ENCODE data around the gene VASN. TPM values are rescaled to one million over a fixed set of nuclear protein-coding genes. Genes with fewer than 3 reads are reported as not detected.

The VASN gene
- total and polyA plus RNA-seq, 10 of the 15 experiments (the other 5 are each of a cell fraction or from before 2014, with no cell fraction given): 0.02 to 0.19 (median 0.14) TPM; not detected in 6

- FAIRE-seq: no peak
Observed at GRCh38 chr16:4401094-4401501, 29.4 kb downstream of the VASN start.

GRCh38 chr16:4401510-4401909 is 29.9 kb downstream of the VASN start:
- no peak overlapping the region for H3K4me2 ChIP-seq (ENCODE audit: control insufficient read depth, insufficient read depth)
- H3K27ac ChIP-seq (ENCODE audit: control insufficient read depth, insufficient read depth): no peak overlapping the region
- intact Hi-C loops (cut with micrococcal nuclease; ENCODE audit: unreplicated experiment): loop anchor here (5.0 kb wide), 1 partner anchor 94 kb away; no protein-coding TSS in a partner anchor
- POLR2A ChIA-PET: no interaction called here
- CTCF ChIA-PET: interaction anchor here (1.0 to 3.9 kb wide), 13 partner anchors 8 to 130 kb away, joined by 3 to 30 read pairs (median 10); partner anchors contain the start of genes CORO7 and PAM16
- RAD21 ChIA-PET (ENCODE audit: unreplicated experiment): interaction anchor here (0.8 to 2.7 kb wide), 5 partner anchors 13 to 95 kb away, joined by 3 to 11 read pairs (median 4); no protein-coding TSS in a partner anchor
- DNase-seq (ENCODE audit: low read depth, low spot score) (no peak), ATAC-seq (no peak), FAIRE-seq (no peak)
- no TSS peak for BruUV-seq (replicated peaks)
- in situ Hi-C loops (cut with MboI): no loop called here
- no peaks in the 10 kb centered on the region for H3K4me1 ChIP-seq (ENCODE audit: control insufficient read depth, insufficient read depth, low read length)
- no peak overlapping the region for H2AFZ ChIP-seq (ENCODE audit: control insufficient read depth, low read depth, low read length)
- no peak overlapping the region for H3K9ac ChIP-seq (ENCODE audit: control insufficient read depth, insufficient read depth, low read length)
- H3K9me3 ChIP-seq (replicated peaks; ENCODE audit: control insufficient read depth, insufficient read depth, low read length): no peaks in the 10 kb centered on the region
- SMC1A ChIA-PET (ENCODE audit: uncharacterized antibody, unreplicated experiment): interaction anchor here (1.9 kb wide), 1 partner anchor 14 kb away, joined by 8 read pairs; no protein-coding TSS in a partner anchor
- no peaks in the 10 kb centered on the region for H3K79me2 ChIP-seq (ENCODE audit: control insufficient read depth, insufficient read depth, low read length)
- peaks cover 13 to 20% of the 10 kb centered on the region in 2 experiments for H3K36me3 ChIP-seq (ENCODE audit: control insufficient read depth in 2 of 2, insufficient read depth in 2 of 2, low read length in 1 of 2)
- WGBS (ENCODE audit: insufficient coverage, insufficient replicate concordance, low lambda C conversion rate, missing lambda C conversion rate): 98% methylated on average over 12 of the region's 12 CpGs
- H3K27me3 ChIP-seq (replicated peaks in 1 of 2; ENCODE audit: control insufficient read depth in 2 of 2, insufficient read depth in 2 of 2, low read length in 1 of 2): no peaks in the 10 kb centered on the region
- no peak overlapping the region for H3K4me3 ChIP-seq
- H4K20me1 ChIP-seq (ENCODE audit: control insufficient read depth, insufficient read depth): no peaks in the 10 kb centered on the region
- TF ChIP-seq NFYA (IDR thresholded peaks at IDR 0.05; ENCODE audit: borderline replicate concordance, low read depth, low read length) (no peak), ZNF592 (IDR thresholded peaks at IDR 0.05) (no peak), SMAD1 (IDR thresholded peaks at IDR 0.05; ENCODE audit: low read depth, partially characterized antibody) (no peak), TCF12 (IDR thresholded peaks at IDR 0.05; ENCODE audit: low read depth, low read length) (no peak), ATF2 (IDR thresholded peaks at IDR 0.05; ENCODE audit: low read length) (no peak), SREBF2 (IDR thresholded peaks at IDR 0.05; ENCODE audit: low read length) (no peak), NR2C1 (IDR thresholded peaks at IDR 0.05) (no peak), PAX8 (IDR thresholded peaks at IDR 0.05) (no peak), USF1 (IDR thresholded peaks at IDR 0.05; ENCODE audit: borderline replicate concordance, extremely low read length, insufficient read depth, low read depth, low read length) (no peak), CREB1 (IDR thresholded peaks at IDR 0.05; ENCODE audit: low read depth) (no peak)

More at GRCh38 chr16:4401094-4401501, 29.4 kb downstream of the VASN start:
- ChIA-PET POLR2A (no interaction called here), SMC1A (ENCODE audit: uncharacterized antibody, unreplicated experiment) (no interaction called here), CTCF (interaction anchor here (0.6 to 3.9 kb wide), 5 partner anchors 12 to 104 kb away, joined by 3 to 30 read pairs (median 8); partner anchors contain the start of gene PAM16), RAD21 (ENCODE audit: unreplicated experiment) (interaction anchor here (0.8 kb wide), 2 partner anchors 51 to 70 kb away, joined by 3 read pairs; no protein-coding TSS in a partner anchor)
- Histone ChIP-seq H3K4me1 (ENCODE audit: control insufficient read depth, insufficient read depth, low read length) (no peaks in the 10 kb centered on the region), H4K20me1 (ENCODE audit: control insufficient read depth, insufficient read depth) (no peaks in the 10 kb centered on the region), H3K27me3 (replicated peaks in 1 of 2; ENCODE audit: control insufficient read depth in 2 of 2, insufficient read depth in 2 of 2, low read length in 1 of 2) (no peaks in the 10 kb centered on the region), H3K4me2 (ENCODE audit: control insufficient read depth, insufficient read depth) (no peak overlapping the region), H3K79me2 (ENCODE audit: control insufficient read depth, insufficient read depth, low read length) (no peaks in the 10 kb centered on the region), H3K9me3 (replicated peaks; ENCODE audit: control insufficient read depth, insufficient read depth, low read length) (no peaks in the 10 kb centered on the region), H3K36me3 (ENCODE audit: control insufficient read depth in 2 of 2, insufficient read depth in 2 of 2, low read length in 1 of 2) (peaks cover 10 to 20% of the 10 kb centered on the region in 2 experiments), H3K27ac (ENCODE audit: control insufficient read depth, insufficient read depth) (no peak overlapping the region), H3K9ac (ENCODE audit: control insufficient read depth, insufficient read depth, low read length) (no peak overlapping the region), H2AFZ (ENCODE audit: control insufficient read depth, low read depth, low read length) (no peak overlapping the region), H3K4me3 (no peak overlapping the region)
- no TSS peak for BruUV-seq (replicated peaks)
- WGBS (ENCODE audit: insufficient coverage, insufficient replicate concordance, low lambda C conversion rate, missing lambda C conversion rate): 97% methylated on average over 11 of the region's 12 CpGs
- DNase-seq (ENCODE audit: low read depth, low spot score): no peak
- TF ChIP-seq POLR2AphosphoS5 (IDR thresholded peaks at IDR 0.05; ENCODE audit: low read length): 0 out of 2 replicates have a peak, but pooled peaks have one; percentile 1
- no peak for TF ChIP-seq YBX1 (IDR thresholded peaks at IDR 0.05)
- ATAC-seq: no peak
- intact Hi-C loops (cut with micrococcal nuclease; ENCODE audit: unreplicated experiment): loop anchor here (5.0 kb wide), 1 partner anchor 94 kb away; no protein-coding TSS in a partner anchor
- in situ Hi-C loops (cut with MboI): no loop called here

All from GM12878 (cell line).